Smooth muscle cell (in vitro differentiated cells): ENCODE results near the gene FAM219A. TPM values are rescaled to one million over a fixed set of nuclear protein-coding genes. Genes with fewer than 3 reads are reported as not detected.

Experiments
- DNase-seq: peaks from one replicate; lab custom pipeline; 2025; ENCODE audit not compliant: unreplicated experiment; lab: John Stamatoyannopoulos, UW
- H2AFZ ChIP-seq: fragments of 200-600 bp; sonication (generic); 2 replicates; pipeline ENCODE4 v1.6.0; 2016; ENCODE audit warnings: antibody characterized with exemption, low read depth, mild to moderate bottlenecking
- H3F3A ChIP-seq: fragments of 200-600 bp; sonication (generic); 2 replicates; pipeline ENCODE4 v1.6.0; 2017; ENCODE audit warnings: antibody characterized with exemption, low read depth
- H3K27ac ChIP-seq: fragments of 200-600 bp; sonication (generic); 2 replicates; pipeline ENCODE4 v1.5.1; 2016; ENCODE audit warnings: low read depth, mild to moderate bottlenecking
- H3K27me3 ChIP-seq: fragments of 200-600 bp; sonication (generic); 2 replicates; pipeline ENCODE4 v1.6.1; 2016; ENCODE audit warnings: low read depth, mild to moderate bottlenecking
- H3K36me3 ChIP-seq: fragments of 200-600 bp; sonication (generic); 2 replicates; pipeline ENCODE4 v1.5.1; 2016; ENCODE audit warnings: low read depth
- H3K4me1 ChIP-seq: fragments of 200-600 bp; sonication (generic); 2 replicates; pipeline ENCODE4 v1.5.1; 2016; ENCODE audit warnings: low read depth
- H3K4me2 ChIP-seq: fragments of 200-600 bp; sonication (generic); 2 replicates; pipeline ENCODE4 v1.6.0; 2016; ENCODE audit warnings: mild to moderate bottlenecking
- H3K4me3 ChIP-seq: fragments of 200-600 bp; sonication (generic); 2 replicates; pipeline ENCODE4 v1.5.1; 2016; ENCODE audit warnings: mild to moderate bottlenecking
- H3K79me2 ChIP-seq: fragments of 200-600 bp; sonication (generic); 2 replicates; pipeline ENCODE4 v1.6.0; 2016; ENCODE audit warnings: low read depth, mild to moderate bottlenecking
- H3K9ac ChIP-seq: fragments of 200-600 bp; sonication (generic); 2 replicates; pipeline ENCODE4 v1.6.0; 2016; ENCODE audit warnings: low read depth
- H3K9me3 ChIP-seq: fragments of 200-600 bp; sonication (generic); replicated peaks from 2 replicates; pipeline ENCODE4 v1.5.1; 2016; ENCODE audit warnings: low read depth
- H4K20me1 ChIP-seq: fragments of 200-600 bp; sonication (generic); 2 replicates; pipeline ENCODE4 v1.6.0; 2016; ENCODE audit warnings: low read depth
- CTCF ChIP-seq: fragments of 200-600 bp; sonication (generic); IDR thresholded peaks from 2 replicates; pipeline ENCODE4 v1.5.1; 2017; ENCODE audit warnings: borderline replicate concordance, mild to moderate bottlenecking, antibody characterized with exemption; ENCODE audit not compliant: insufficient read depth, poor library complexity, severe bottlenecking
- WGBS: methylation state at CpG from one replicate; pipeline ENCODE4 v1.1.7; 2016; ENCODE audit warnings: low lambda C conversion rate; 5-methylcytosine and 5-hydroxymethylcytosine counted together
- polyA plus RNA-seq: library from polyadenylated mRNA; unstranded; fragments of >200 nt; fragmentation: Nextera tagmentation; extraction: Ambion mirVana; gene quantifications from 2 replicates; pipeline ENCODE4 v1.2.1, GENCODE V29; 2016
- total RNA-seq: library from RNA; depleted of rRNA; stranded (reverse); fragments of >200 nt; gene quantifications from 2 replicates; pipeline ENCODE4 v1.2.3, GENCODE V29; 2014

FAM219A gene
- total and polyA plus RNA-seq, 2 experiments from 2014 or later: 13.3 to 29.5 TPM

DNA sequence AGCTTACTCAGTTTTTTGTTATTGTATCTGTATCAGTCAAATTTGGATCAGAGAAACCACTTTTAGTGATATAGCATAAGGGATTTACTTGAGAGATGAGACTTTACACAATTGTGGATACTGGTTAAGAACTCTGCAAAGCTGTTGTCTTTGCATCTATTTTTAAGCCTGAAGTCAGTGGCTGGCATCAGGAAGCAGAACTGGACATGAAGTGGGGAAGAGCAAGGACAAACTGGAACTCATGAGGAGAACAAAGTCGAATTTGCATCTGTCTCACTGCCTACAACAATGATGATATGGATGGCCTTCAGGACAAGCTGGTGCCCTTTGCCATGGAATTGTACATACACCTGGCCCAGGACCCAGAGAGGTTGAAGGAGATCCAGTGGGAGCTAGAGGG lies 65.9 kb downstream of the FAM219A start:
- TF ChIP-seq CTCF: no peak
- Histone ChIP-seq H3K36me3 (no peaks in the 10 kb centered on the region), H3K4me1 (no peaks in the 10 kb centered on the region), H3K9me3 (no peaks in the 10 kb centered on the region), H3F3A (no peaks in the 10 kb centered on the region), H2AFZ (no peak overlapping the region), H3K4me2 (no peak overlapping the region), H3K9ac (no peak overlapping the region), H3K27me3 (peaks cover 10% of the 10 kb centered on the region), H3K79me2 (no peaks in the 10 kb centered on the region), H3K4me3 (no peak overlapping the region), H4K20me1 (peaks cover 15% of the 10 kb centered on the region), H3K27ac (no peak overlapping the region)
- DNase-seq: no peak
- 76% methylated on average over 1 of the region's 1 CpG for WGBS

- TF ChIP-seq CTCF: no peak
- Histone ChIP-seq H3K36me3 (no peaks in the 10 kb centered on the region), H3K4me2 (no peak overlapping the region), H3K9me3 (no peaks in the 10 kb centered on the region), H2AFZ (no peak overlapping the region), H3K27ac (no peak overlapping the region), H3K4me1 (no peaks in the 10 kb centered on the region), H4K20me1 (no peaks in the 10 kb centered on the region), H3K9ac (no peak overlapping the region), H3K79me2 (no peaks in the 10 kb centered on the region), H3F3A (no peaks in the 10 kb centered on the region), H3K27me3 (peaks cover 10% of the 10 kb centered on the region), H3K4me3 (no peak overlapping the region)
- WGBS: 87% methylated on average over 4 of the region's 4 CpGs
- DNase-seq: no peak
These were observed 71.1 kb downstream of the FAM219A start for GRCh38 chr9:34387239-34387638.

GRCh38 chr9:34386656-34387055 lies 71.7 kb downstream of the FAM219A start:
- H4K20me1 ChIP-seq: no peaks in the 10 kb centered on the region
- no peak overlapping the region for H3K9ac ChIP-seq
- H3K4me3 ChIP-seq: no peak overlapping the region
- no peaks in the 10 kb centered on the region for H3K36me3 ChIP-seq
- H3K79me2 ChIP-seq: no peaks in the 10 kb centered on the region
- peaks cover 12% of the 10 kb centered on the region for H3K27me3 ChIP-seq
- no peak overlapping the region for H3K27ac ChIP-seq
- no peak overlapping the region for H2AFZ ChIP-seq
- TF ChIP-seq CTCF: no peak
- DNase-seq: no peak
- WGBS: 95% methylated on average over 3 of the region's 3 CpGs
- no peaks in the 10 kb centered on the region for H3F3A ChIP-seq
- no peaks in the 10 kb centered on the region for H3K4me1 ChIP-seq
- no peaks in the 10 kb centered on the region for H3K9me3 ChIP-seq
- H3K4me2 ChIP-seq: no peak overlapping the region

GRCh38 chr9:34385561-34386230 lies 72.7 kb downstream of the FAM219A start:
- H4K20me1 ChIP-seq: no peaks in the 10 kb centered on the region
- H2AFZ ChIP-seq: no peak overlapping the region
- H3K4me2 ChIP-seq: no peak overlapping the region
- H3F3A ChIP-seq: no peaks in the 10 kb centered on the region
- no peaks in the 10 kb centered on the region for H3K36me3 ChIP-seq
- TF ChIP-seq CTCF: no peak
- H3K9ac ChIP-seq: no peak overlapping the region
- no peak overlapping the region for H3K27ac ChIP-seq
- no peaks in the 10 kb centered on the region for H3K9me3 ChIP-seq
- no peak overlapping the region for H3K4me3 ChIP-seq
- peaks cover 11% of the 10 kb centered on the region for H3K27me3 ChIP-seq
- 84% methylated on average over 6 of the region's 6 CpGs for WGBS
- no peak for DNase-seq
- no peaks in the 10 kb centered on the region for H3K4me1 ChIP-seq
- H3K79me2 ChIP-seq: no peaks in the 10 kb centered on the region
